ENCODE measurements around the gene PIGV. TPM values are rescaled to one million over a fixed set of nuclear protein-coding genes. Genes with fewer than 3 reads are reported as not detected.

The PIGV gene
- total RNA-seq, result 18.5 and 22.6 TPM in 2 replicates

DNA sequence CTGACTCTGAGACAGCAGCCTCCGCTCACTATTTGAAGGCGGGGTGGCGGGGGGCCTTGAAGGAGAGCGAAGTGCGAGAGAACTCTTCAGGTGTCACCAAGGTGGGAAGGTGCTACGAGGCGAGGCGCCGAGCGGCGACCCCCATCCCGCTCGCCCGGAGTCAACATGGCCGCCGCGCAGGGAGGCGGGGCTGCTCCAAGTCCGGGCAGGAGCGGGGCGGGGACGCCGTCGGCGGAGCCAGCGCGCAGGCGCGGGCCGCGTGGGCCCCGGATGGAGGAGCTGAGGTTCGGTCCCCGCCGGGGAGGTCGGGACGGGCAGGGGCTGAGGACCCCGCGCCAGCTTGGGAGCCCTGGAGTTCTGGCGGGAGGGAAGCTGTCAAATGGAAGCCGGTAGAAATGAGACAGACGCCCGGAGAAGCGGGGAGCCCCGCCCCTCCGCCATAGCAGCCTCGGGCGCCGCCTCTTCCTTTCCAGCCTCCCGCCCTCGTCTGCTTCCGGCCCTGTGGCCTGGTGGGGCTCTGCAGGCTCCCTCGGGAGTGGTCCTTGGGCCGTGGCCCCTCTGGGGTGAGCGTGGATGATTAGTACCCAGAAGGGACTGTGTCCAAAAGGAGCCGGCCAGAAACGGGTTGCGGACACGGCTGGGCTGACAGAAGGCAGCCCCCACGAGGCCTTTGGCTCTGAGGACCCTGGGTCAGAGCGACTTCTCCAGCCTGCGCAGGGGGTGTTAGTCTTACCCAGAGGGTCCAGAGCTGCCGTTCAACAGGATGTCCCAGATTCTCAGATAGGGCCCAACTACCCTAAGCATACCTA, at the start of gene PIGV:
TSS of gene PIGV (plus strand) at position 245 of the 809 bp plus-strand sequence. CDS start 2,866 bp downstream, outside the sequence.
- Mint-ChIP-seq H3K4me1 (ENCODE audit: low read depth) (peaks cover 74% of the 10 kb centered on the region), H3K36me3 (ENCODE audit: low read depth) (peaks cover 14% of the 10 kb centered on the region)
- intact Hi-C loops (cut with micrococcal nuclease), result loop anchor here (1.0 to 5.0 kb wide), 3 partner anchors 65 to 356 kb away; partner anchors contain the start of gene DHDDS

DNA sequence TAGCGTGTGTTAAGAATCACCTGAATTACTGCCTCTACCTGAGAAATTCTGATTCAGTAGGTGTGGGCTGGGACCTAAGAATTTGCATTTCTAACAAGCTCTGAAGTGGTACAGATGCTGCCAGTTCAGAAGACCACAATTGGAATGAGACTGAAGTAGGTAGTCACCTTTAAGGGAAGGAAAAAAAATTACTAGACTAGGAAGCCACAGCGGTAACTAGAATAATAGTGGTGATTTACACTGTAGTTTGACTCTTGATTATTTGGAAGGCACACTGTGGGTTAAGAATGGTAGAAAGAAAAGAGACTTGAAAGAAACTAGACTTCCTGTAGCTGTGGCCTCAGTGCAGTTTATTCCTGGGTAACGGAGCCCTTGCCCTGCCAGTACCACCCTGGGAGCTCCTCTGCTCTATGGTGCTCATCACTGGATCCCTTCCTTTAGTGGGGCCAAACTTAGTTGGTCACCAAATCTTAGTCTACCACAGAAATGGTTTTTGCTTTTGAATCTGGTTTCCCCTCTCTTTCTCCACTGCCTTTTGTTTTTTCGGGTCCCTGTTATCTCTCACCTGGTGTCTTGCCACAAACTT, 48.3 kb upstream of the PIGV start:
- intact Hi-C loops (cut with micrococcal nuclease), result no loop called here
- H3K36me3 Mint-ChIP-seq (ENCODE audit: low read depth), result peaks cover 35% of the 10 kb centered on the region
- H3K27ac Mint-ChIP-seq, result peak overlapping the region; percentile 88
- peaks cover 61% of the 10 kb centered on the region for H3K4me1 Mint-ChIP-seq (ENCODE audit: low read depth)
- H3K9me3 Mint-ChIP-seq, result no peaks in the 10 kb centered on the region
- DNase-seq (ENCODE audit: low spot score), result peak; percentile 5
- H3K4me3 Mint-ChIP-seq, result peak overlapping the region; percentile 11
- no peaks in the 10 kb centered on the region for H3K27me3 Mint-ChIP-seq (ENCODE audit: insufficient read depth)

More for the DNA sequence above, at the start of gene PIGV:
- peak within 1 kb of the TSS; percentile 97 for H3K4me3 Mint-ChIP-seq
- H3K9me3 Mint-ChIP-seq, result no peaks in the 10 kb centered on the region
- H3K27me3 Mint-ChIP-seq (ENCODE audit: insufficient read depth), result peaks cover 1% of the 10 kb centered on the region
- DNase-seq (ENCODE audit: low spot score), result peak; percentile 84
- peak within 1 kb of the TSS; percentile 100 for H3K27ac Mint-ChIP-seq

DNA sequence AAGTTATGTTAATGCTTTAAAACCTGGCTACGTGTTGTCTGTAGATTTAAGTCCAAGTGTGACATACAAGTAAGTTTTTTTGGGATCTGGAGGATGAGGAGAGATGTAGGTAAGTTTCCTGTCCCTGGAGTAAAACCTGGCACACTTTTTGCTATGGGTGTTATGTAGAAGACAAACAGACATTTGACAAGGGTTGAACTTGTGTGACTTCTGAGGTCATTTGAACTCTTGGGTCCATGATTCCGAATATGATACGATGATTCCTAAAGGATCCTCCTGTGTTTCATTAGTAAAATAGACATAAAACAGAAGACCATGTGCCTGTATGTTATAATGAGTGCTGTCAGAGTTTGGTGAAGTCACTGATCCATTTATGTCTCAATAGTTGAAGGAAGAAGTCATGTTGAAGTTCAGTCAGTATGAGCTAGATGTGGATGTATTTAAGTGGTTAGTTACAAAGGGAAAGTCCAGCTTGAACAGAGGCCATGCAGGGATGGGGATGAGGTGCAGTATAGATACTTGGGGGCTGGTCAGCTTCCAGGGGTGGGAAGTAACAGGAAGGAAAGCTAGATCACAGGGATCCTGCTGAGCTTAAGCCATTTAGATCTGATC, 47.6 kb upstream of the PIGV start:
- Mint-ChIP-seq H3K4me3 (peak overlapping the region; percentile 11), H3K9me3 (no peaks in the 10 kb centered on the region), H3K36me3 (ENCODE audit: low read depth) (peaks cover 35% of the 10 kb centered on the region), H3K27me3 (ENCODE audit: insufficient read depth) (no peaks in the 10 kb centered on the region), H3K4me1 (ENCODE audit: low read depth) (peaks cover 65% of the 10 kb centered on the region), H3K27ac (peak overlapping the region; percentile 88)
- no peak for DNase-seq (ENCODE audit: low spot score)
- intact Hi-C loops (cut with micrococcal nuclease), result no loop called here

DNA sequence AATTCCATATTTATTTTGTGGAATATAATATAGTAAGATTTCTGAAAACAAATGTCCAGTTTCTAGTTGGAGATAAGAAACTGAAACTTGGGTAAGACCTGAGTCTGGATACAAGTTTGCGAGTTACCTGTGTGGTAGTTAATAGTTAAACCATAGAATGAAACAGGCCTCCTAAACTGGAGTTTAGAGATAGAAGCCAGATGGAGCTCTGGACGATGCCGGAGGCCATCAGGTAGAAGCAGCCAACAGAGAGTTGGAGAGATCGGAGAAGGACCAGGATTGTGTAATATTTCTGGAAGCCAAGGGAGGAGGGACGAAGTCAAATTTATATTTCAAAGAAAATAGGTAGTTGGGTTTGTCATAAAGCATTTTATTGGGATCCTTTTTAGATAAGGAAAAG, 46.8 kb upstream of the PIGV start:
- H3K27me3 Mint-ChIP-seq (ENCODE audit: insufficient read depth), result no peaks in the 10 kb centered on the region
- peaks cover 68% of the 10 kb centered on the region for H3K4me1 Mint-ChIP-seq (ENCODE audit: low read depth)
- H3K4me3 Mint-ChIP-seq, result no peak overlapping the region
- no peaks in the 10 kb centered on the region for H3K9me3 Mint-ChIP-seq
- H3K27ac Mint-ChIP-seq, result no peak overlapping the region
- intact Hi-C loops (cut with micrococcal nuclease), result no loop called here
- peaks cover 29% of the 10 kb centered on the region for H3K36me3 Mint-ChIP-seq (ENCODE audit: low read depth)
- DNase-seq (ENCODE audit: low spot score), result no peak

DNA sequence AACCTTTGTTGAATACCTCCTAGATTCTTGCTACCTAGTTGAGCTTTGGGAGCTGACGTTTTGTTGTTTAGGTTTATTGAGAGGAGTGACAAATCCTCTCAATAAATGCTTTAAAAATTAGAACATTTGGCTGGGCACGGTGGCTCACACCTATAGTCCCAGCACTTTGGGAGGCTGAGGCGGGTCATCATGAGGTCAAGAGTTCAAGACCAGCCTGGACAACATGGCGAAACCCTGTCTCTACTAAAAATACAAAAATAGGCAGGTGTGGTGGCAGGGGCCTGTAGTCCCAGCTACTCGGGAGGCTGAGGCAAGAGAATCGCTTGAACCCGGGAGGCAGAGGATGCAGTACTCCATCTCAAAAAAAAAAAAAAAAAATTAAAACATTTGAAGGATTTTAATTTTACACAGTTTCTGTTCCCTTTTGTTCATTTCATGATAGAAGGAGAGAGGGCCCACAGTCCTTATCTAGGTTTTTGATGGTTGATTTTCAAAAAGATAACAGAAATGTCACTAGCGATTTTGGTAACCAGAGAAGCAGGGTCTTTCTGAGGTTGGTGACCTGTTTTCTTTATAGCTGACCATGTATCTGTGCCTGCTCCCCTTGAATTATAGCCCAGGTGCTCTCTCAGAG, 44.2 kb upstream of the PIGV start:
- peaks cover 81% of the 10 kb centered on the region for H3K4me1 Mint-ChIP-seq (ENCODE audit: low read depth)
- no peaks in the 10 kb centered on the region for H3K27me3 Mint-ChIP-seq (ENCODE audit: insufficient read depth)
- peak overlapping the region; percentile 93 for H3K27ac Mint-ChIP-seq
- peaks cover 37% of the 10 kb centered on the region for H3K36me3 Mint-ChIP-seq (ENCODE audit: low read depth)
- peak overlapping the region; percentile 73 for H3K4me3 Mint-ChIP-seq
- intact Hi-C loops (cut with micrococcal nuclease), result loop anchor here (1.0 to 2.0 kb wide), 11 partner anchors 9 to 271 kb away; partner anchors contain the start of gene HMGN2
- H3K9me3 Mint-ChIP-seq, result no peaks in the 10 kb centered on the region
- no peak for DNase-seq (ENCODE audit: low spot score)

DNA sequence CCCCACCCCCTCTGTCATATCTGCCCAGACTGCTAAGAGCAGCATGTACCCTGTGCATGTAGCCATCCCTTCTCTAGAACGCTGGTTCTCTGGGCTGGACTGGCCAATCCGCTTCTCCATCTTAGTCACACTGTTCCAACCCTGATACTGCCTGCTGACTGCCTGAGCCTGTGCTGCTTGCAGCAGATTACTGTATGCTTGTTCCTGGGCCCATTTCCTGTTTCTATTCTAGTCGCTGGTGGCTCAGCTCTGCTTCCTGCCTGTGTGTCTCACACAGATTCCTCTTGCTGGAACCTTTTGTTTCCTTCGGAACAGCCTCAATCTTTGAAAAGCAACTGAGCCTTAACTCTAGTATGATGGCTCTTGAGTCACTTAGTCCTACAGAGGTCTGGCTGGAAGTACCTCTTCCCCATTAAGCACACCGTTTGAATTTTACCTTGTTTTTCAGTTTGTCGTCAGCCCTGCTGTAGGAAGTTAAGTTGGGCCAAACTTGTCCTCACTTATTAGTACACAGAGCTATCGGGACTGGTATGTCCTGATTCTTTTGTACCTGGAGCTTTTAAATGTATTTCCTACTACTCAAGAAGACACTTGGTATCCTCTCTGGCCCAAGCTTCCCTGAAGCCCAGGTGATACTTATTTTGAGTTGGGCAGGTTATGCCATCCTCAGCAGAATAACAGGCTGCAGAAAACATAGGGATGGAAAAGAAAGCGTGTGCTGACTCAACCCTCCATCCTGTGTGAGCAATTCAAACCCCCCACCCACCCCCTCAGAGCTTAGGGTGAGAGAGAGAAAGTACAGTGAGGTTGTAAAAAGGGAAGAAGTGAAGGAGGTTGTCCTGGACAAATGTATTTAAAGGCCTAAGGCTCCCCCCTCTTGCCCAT, 43.4 kb upstream of the PIGV start:
- intact Hi-C loops (cut with micrococcal nuclease), result loop anchor here (1.0 to 2.0 kb wide), 11 partner anchors 10 to 272 kb away; partner anchors contain the start of gene HMGN2
- H3K9me3 Mint-ChIP-seq, result no peaks in the 10 kb centered on the region
- peaks cover 39% of the 10 kb centered on the region for H3K36me3 Mint-ChIP-seq (ENCODE audit: low read depth)
- H3K27me3 Mint-ChIP-seq (ENCODE audit: insufficient read depth), result no peaks in the 10 kb centered on the region
- DNase-seq (ENCODE audit: low spot score), result peak; percentile 84
- H3K27ac Mint-ChIP-seq, result peak overlapping the region; percentile 93
- H3K4me3 Mint-ChIP-seq, result peak overlapping the region; percentile 73
- H3K4me1 Mint-ChIP-seq (ENCODE audit: low read depth), result peaks cover 77% of the 10 kb centered on the region

DNA sequence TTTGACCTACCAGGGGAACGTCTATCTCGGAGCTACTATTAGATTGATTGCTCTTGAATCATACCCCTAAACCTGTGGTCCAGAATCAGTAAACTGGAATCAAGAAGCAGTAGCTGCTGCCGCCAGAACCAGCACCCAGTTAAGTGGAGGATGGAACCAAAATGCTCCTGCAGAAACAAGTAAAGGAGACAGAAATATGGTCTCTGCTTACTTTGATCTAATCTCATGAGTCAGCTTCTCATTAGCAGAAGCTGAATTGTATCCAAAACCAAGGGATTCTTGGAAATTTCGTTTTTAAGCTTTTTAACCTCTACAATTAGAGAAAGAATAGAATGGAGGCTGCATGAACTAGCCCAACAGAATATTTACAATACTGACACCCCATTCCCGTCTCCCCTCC, 42.6 kb upstream of the PIGV start:
- no peaks in the 10 kb centered on the region for H3K27me3 Mint-ChIP-seq (ENCODE audit: insufficient read depth)
- H3K4me1 Mint-ChIP-seq (ENCODE audit: low read depth), result peaks cover 76% of the 10 kb centered on the region
- intact Hi-C loops (cut with micrococcal nuclease), result loop anchor here (2.0 kb wide), 2 partner anchors 142 to 272 kb away; partner anchors contain the start of gene HMGN2
- H3K36me3 Mint-ChIP-seq (ENCODE audit: low read depth), result peaks cover 45% of the 10 kb centered on the region
- peak overlapping the region; percentile 93 for H3K27ac Mint-ChIP-seq
- no peak for DNase-seq (ENCODE audit: low spot score)
- peak overlapping the region; percentile 73 for H3K4me3 Mint-ChIP-seq
- no peaks in the 10 kb centered on the region for H3K9me3 Mint-ChIP-seq

DNA sequence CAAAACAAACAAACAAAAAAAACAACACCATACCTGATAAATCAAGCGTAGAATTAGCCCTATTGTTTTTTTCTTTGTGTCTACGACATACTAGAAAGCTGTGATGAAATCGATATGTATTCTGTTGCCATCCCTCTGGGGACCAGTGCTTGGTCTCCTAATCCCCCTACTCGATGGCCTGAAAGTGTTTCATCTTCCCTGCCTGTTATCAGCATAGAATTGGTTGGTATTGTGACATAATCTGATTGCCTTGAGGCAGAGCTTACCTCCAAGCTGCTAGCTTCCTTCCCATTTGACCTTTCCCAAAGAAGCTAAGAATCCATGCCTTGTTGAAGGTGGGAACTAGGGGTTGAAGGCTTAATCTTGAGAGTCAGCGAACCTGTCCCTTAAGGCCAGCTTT, 40.7 kb upstream of the PIGV start:
- intact Hi-C loops (cut with micrococcal nuclease), result no loop called here
- H3K36me3 Mint-ChIP-seq (ENCODE audit: low read depth), result peaks cover 36% of the 10 kb centered on the region
- no peaks in the 10 kb centered on the region for H3K27me3 Mint-ChIP-seq (ENCODE audit: insufficient read depth)
- no peaks in the 10 kb centered on the region for H3K9me3 Mint-ChIP-seq
- H3K27ac Mint-ChIP-seq, result peak overlapping the region; percentile 69
- no peak overlapping the region for H3K4me3 Mint-ChIP-seq
- peaks cover 71% of the 10 kb centered on the region for H3K4me1 Mint-ChIP-seq (ENCODE audit: low read depth)
- no peak for DNase-seq (ENCODE audit: low spot score)

DNA sequence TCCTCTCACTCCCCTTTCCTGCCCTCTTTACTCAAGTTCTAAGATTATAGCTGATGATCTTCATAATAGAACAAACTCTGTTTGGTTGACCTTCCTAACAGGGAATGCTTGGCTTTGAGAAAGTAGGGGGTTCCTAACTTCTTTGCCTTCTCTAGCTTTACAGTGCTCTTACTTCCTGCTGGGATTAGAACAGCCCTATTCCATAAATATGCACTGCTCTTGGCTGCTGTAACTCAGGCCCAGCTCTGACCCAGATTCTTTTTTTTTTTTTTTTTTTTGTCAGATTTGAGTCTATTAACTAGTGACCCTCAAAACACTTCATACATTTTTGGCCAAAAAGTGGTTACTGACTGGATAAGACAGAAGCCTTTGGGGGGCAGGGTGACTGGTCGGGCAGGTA, 39.4 kb upstream of the PIGV start:
- intact Hi-C loops (cut with micrococcal nuclease), result no loop called here
- H3K4me3 Mint-ChIP-seq, result no peak overlapping the region
- no peak for DNase-seq (ENCODE audit: low spot score)
- H3K9me3 Mint-ChIP-seq, result no peaks in the 10 kb centered on the region
- H3K27ac Mint-ChIP-seq, result peak overlapping the region; percentile 55
- H3K27me3 Mint-ChIP-seq (ENCODE audit: insufficient read depth), result no peaks in the 10 kb centered on the region
- H3K4me1 Mint-ChIP-seq (ENCODE audit: low read depth), result peaks cover 73% of the 10 kb centered on the region
- peaks cover 35% of the 10 kb centered on the region for H3K36me3 Mint-ChIP-seq (ENCODE audit: low read depth)

DNA sequence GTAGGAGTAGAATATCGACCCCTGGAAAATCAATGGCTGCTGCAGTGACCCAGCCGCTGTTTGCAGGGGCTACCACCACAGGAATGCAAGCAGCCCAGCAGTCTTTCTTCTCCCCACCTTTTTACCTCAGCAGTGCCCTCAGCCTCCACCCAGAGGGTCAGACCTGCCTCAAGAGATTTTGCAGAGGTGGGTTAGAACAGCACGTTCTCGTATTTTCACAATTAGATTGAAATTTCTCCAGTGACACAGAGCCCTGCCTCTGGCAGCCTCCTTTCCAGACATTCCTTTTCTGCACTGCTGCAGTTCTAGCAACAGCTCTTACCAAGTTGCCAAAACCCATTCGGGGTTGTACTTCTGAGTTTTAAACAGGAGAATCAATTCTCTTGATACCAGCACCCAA, 38.3 kb upstream of the PIGV start:
- Mint-ChIP-seq H3K4me3 (no peak overlapping the region), H3K9me3 (no peaks in the 10 kb centered on the region), H3K27me3 (ENCODE audit: insufficient read depth) (no peaks in the 10 kb centered on the region), H3K36me3 (ENCODE audit: low read depth) (peaks cover 39% of the 10 kb centered on the region), H3K27ac (peak overlapping the region; percentile 50), H3K4me1 (ENCODE audit: low read depth) (peaks cover 65% of the 10 kb centered on the region)
- DNase-seq (ENCODE audit: low spot score), result no peak
- intact Hi-C loops (cut with micrococcal nuclease), result no loop called here

DNA sequence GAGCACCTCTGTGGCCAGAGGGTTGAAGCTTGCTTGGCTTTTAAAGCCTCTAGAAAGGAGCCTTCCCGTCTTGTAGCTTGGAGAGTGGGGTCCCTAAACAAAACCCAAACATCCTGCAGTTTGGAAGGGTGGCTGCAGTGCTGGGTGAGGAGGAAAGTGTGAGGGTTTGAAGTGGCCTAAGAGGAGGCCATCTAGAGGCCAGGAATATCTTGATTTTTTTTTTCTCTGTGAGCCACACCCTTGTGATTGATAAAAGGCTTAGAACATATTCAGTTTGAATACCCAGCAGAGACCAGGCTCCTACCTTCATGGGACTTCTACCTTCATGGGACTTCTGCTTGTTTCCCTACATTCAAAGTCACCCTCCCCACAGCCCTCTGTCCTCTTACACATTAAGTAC, 37.3 kb upstream of the PIGV start:
- intact Hi-C loops (cut with micrococcal nuclease), result no loop called here
- H3K36me3 Mint-ChIP-seq (ENCODE audit: low read depth), result peaks cover 42% of the 10 kb centered on the region
- H3K27me3 Mint-ChIP-seq (ENCODE audit: insufficient read depth), result no peaks in the 10 kb centered on the region
- no peak overlapping the region for H3K4me3 Mint-ChIP-seq
- peaks cover 55% of the 10 kb centered on the region for H3K4me1 Mint-ChIP-seq (ENCODE audit: low read depth)
- H3K27ac Mint-ChIP-seq, result peak overlapping the region; percentile 50
- no peaks in the 10 kb centered on the region for H3K9me3 Mint-ChIP-seq
- no peak for DNase-seq (ENCODE audit: low spot score)

DNA sequence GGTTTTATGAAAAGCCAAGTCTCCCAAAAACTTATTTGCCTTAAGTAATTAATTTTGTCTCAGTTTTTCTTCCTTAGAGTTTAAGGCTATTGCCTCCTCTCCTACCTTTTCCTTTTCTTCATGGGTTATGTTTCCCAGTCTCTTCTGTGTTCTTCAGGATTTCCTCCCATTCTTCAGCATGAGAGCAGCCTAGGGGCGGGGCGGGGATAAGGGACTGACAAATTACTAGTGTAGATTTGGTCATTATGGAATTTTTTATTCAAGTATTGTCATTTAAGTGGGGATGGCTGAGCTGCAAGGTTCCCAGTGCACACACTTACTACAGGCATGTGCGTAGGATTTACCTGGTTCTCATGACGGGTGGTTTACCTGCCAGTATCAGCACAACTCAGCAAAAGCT, 35.2 kb upstream of the PIGV start:
- no peaks in the 10 kb centered on the region for H3K9me3 Mint-ChIP-seq
- peaks cover 39% of the 10 kb centered on the region for H3K36me3 Mint-ChIP-seq (ENCODE audit: low read depth)
- no peaks in the 10 kb centered on the region for H3K27me3 Mint-ChIP-seq (ENCODE audit: insufficient read depth)
- H3K4me1 Mint-ChIP-seq (ENCODE audit: low read depth), result peaks cover 45% of the 10 kb centered on the region
- H3K4me3 Mint-ChIP-seq, result no peak overlapping the region
- intact Hi-C loops (cut with micrococcal nuclease), result no loop called here
- DNase-seq (ENCODE audit: low spot score), result no peak
- no peak overlapping the region for H3K27ac Mint-ChIP-seq

All from activated T-helper 1 cell treated with anti-CD3 and anti-CD28 coated beads, Interleukin-12 subunit alpha, Interleukin-12 subunit beta, Interleukin-2, Interleukin-4 antibody, amounts not matched to agents 30 ng/mL and 10 ng/mL and 1 ng/mL, durations not matched to agents 14 hours and 24 hours and 36 hours (primary cell).